Mesodermal cell (in vitro differentiated cells): Measurements from ENCODE around the gene MIAT. TPM values are rescaled to one million over a fixed set of nuclear protein-coding genes. Genes with fewer than 3 reads are reported as not detected.
"Not testable (repeated sequence)": the region's sequence is repeated elsewhere in the genome, so short reads cannot be mapped to it uniquely, and the experiment has no call there.

ENCODE experiments used
- H3K27ac ChIP-seq: 2 replicates; pipeline ENCODE4 v1.7.0; 2013; ENCODE audit warnings: mild to moderate bottlenecking, low read depth, low read length, moderate library complexity; ENCODE audit not compliant: severe bottlenecking
- H3K36me3 ChIP-seq: 2 replicates; pipeline ENCODE4 v1.7.1; 2013; ENCODE audit warnings: mild to moderate bottlenecking, low read length, moderate library complexity; ENCODE audit not compliant: control insufficient read depth, insufficient read depth
- H3K4me1 ChIP-seq: one replicate; pipeline ENCODE4 v1.7.1; 2013; ENCODE audit warnings: mild to moderate bottlenecking, low read length; ENCODE audit not compliant: insufficient read depth, control insufficient read depth, poor library complexity, severe bottlenecking
- H3K4me3 ChIP-seq: 2 replicates; pipeline ENCODE4 v1.7.0; 2013; ENCODE audit warnings: low read length, control low read depth, mild to moderate bottlenecking; ENCODE audit not compliant: insufficient read depth, poor library complexity, severe bottlenecking; ENCODE audit errors: extremely low read depth
- H3K9me3 ChIP-seq: 2 replicates; pipeline ENCODE4 v1.7.1; 2013; ENCODE audit warnings: mild to moderate bottlenecking, low read length, moderate library complexity; ENCODE audit not compliant: control insufficient read depth
- WGBS, 2 experiments: methylation state at CpG; one replicate each; pipeline ENCODE4 v1.1.5; 2013; ENCODE audit warnings: missing lambda C conversion rate in 2 of 2; ENCODE audit not compliant: insufficient coverage in 2 of 2; 5-methylcytosine and 5-hydroxymethylcytosine counted together
- polyA plus RNA-seq, 2 experiments: library from polyadenylated mRNA; stranded (reverse); fragments of 50-300 nt; gene quantifications; one replicate each; pipeline ENCODE4 v1.2.3, GENCODE V29; 2013

The MIAT gene
- polyA plus RNA-seq (2013, experiment 1 of 2) = 6.0 TPM
- polyA plus RNA-seq (2013, experiment 2 of 2) = 2.9 TPM

DNA sequence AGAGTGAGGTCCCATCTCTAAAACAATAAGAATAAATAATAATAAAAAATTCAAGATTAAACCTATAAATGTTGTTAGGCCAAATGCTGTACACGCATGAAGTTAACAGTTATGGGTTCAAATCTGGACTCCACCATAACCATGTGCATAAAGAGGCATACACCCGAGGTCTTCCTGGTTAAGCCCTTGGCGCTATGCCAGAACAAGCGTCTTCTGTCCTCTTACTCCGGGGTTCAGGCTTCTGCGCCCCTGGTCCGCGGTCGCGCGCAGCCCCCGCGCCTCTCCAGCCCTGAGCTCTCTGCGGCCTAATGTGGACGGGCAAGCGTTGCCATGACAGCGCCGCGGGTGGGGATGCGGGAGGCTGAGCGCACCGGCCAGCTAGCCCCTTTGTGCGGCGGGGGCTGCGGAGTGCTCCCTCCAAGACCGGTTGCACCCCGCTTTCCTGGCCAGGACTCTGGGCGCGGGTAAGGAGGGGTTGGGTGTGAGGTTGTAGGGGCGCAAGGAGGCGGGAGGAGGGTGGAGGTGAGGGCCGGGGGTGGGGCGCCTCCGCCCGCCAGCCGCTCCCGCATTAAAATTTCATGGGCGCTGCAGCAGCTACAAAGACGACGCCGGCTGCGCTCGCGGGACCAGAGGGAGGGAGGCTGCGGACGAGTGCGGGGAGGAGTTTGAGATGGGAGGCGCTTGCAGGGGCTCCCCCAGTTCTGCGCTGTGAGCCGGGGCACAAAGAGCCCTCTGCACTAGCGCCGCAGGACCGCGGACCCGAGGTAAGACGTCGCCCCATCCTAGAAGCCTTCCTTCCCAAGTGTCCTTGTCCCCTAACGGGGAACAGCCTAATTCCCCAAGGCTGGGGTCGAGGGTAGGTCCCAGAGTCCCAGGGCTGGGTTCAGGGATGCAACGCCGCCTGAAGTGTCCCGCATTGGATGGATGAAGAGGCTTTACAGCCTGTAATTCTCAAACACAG lies at the start of gene MIAT:
Gene MIAT, plus strand, starts transcription at position 698 of the 961 bp plus-strand sequence.
- peak within 1 kb of the TSS; percentile 30 for H3K4me3 ChIP-seq
- no peaks in the 10 kb centered on the region for H3K9me3 ChIP-seq
- H3K36me3 ChIP-seq = no peaks in the 10 kb centered on the region
- H3K27ac ChIP-seq = no peak within 1 kb of the TSS
- H3K4me1 ChIP-seq = peaks cover 4% of the 10 kb centered on the region
- 9 to 10% methylated on average over 34 to 54 of the region's 62 CpGs for WGBS, 2 experiments

DNA sequence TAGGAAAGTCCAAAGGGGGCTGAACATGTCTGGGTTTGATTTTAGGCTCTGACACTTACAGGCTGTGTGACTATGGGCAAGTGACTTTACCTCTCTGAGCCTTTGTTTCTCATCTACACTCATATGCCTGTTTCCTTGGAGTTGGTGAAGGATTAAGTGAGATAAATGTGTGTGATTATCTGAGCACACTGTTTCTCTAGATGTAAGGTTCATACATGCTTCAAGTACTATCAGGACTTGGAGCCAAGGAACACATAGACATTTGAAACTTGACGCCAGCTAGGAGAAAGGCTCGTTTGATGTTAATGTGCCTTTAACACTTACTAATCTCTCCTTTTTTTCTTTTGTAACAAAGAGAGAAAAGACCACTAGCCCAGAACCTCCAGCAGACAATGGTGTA lies 49.3 kb upstream of the MIAT start:
- H3K27ac ChIP-seq = no peak overlapping the region
- H3K4me1 ChIP-seq = no peaks in the 10 kb centered on the region
- H3K9me3 ChIP-seq = no peaks in the 10 kb centered on the region
- H3K36me3 ChIP-seq = no peaks in the 10 kb centered on the region
- WGBS, 2 experiments = 48% methylated on average over 2 of the region's 2 CpGs; no CpG with 5 or more reads in 1 of the 2 experiments
- no peak overlapping the region for H3K4me3 ChIP-seq

DNA sequence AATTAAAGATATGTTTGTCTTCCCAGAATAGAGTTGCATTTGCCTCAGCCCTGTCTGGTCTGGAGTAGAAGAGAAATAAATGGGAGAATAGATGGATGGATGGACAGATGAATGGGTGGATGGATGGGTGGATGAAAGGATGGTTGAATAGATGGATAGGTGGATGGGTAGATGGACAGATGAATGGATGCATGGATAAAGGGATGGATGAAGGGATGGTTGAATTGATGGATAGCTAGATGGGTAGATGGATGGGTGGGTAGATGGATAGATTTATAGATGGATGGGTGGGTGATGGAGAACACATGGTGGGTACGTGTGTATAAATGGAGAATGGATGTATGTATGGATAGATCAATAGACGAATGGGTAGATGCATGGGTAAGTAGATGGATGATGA lies 48.1 kb upstream of the MIAT start:
- H3K9me3 ChIP-seq = no peaks in the 10 kb centered on the region
- H3K36me3 ChIP-seq = no peaks in the 10 kb centered on the region
- WGBS, 2 experiments = 96 to 97% methylated on average over 2 of the region's 2 CpGs
- no peak overlapping the region for H3K27ac ChIP-seq
- H3K4me1 ChIP-seq = no peaks in the 10 kb centered on the region
- H3K4me3 ChIP-seq = no peak overlapping the region

- H3K4me3 ChIP-seq = no peak overlapping the region
- no peaks in the 10 kb centered on the region for H3K36me3 ChIP-seq
- H3K27ac ChIP-seq = no peak overlapping the region
- no peaks in the 10 kb centered on the region for H3K9me3 ChIP-seq
- H3K4me1 ChIP-seq = no peaks in the 10 kb centered on the region
- WGBS, 2 experiments = 78 to 82% methylated on average over 9 to 11 of the region's 12 CpGs
Measured at GRCh38 chr22:26610072-26610958, 47.1 kb upstream of the MIAT start.

DNA sequence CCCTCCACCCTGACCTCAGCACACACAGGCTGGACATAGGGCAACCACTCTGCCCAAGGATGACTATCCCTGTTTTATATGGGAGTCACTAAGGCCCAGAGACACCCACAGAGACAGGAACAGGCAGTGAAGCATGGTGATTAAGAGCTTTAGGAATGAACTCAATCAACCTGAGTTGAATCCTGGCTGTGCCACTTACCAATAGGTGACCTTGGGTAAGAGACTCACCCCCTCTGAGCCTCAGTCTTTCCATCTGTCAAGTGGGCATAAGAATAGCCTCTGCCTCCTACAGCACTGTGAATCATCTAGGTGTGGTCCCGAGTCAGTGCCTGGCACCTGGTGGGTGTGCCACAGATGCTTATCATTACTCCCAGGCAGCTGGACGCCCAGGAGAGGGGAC lies 46.4 kb upstream of the MIAT start:
- Histone ChIP-seq H3K36me3 (no peaks in the 10 kb centered on the region), H3K4me1 (peaks cover under 1% of the 10 kb centered on the region), H3K27ac (no peak overlapping the region), H3K9me3 (no peaks in the 10 kb centered on the region), H3K4me3 (no peak overlapping the region)
- WGBS, 2 experiments = 95 to 100% methylated on average over 1 to 2 of the region's 2 CpGs

- peaks cover 17% of the 10 kb centered on the region for H3K4me1 ChIP-seq
- 78 to 86% methylated on average over 4 of the region's 4 CpGs for WGBS, 2 experiments
- H3K4me3 ChIP-seq = no peak overlapping the region
- H3K9me3 ChIP-seq = no peaks in the 10 kb centered on the region
- H3K27ac ChIP-seq = no peak overlapping the region
- no peaks in the 10 kb centered on the region for H3K36me3 ChIP-seq
Measured at GRCh38 chr22:26612652-26613051, 44.7 kb upstream of the MIAT start.

GRCh38 chr22:26613753-26614152 lies 43.6 kb upstream of the MIAT start:
- not testable (repeated sequence) for H3K9me3 ChIP-seq, H3K27ac ChIP-seq, H3K36me3 ChIP-seq, H3K4me3 ChIP-seq
- peaks cover 22% of the 10 kb centered on the region for H3K4me1 ChIP-seq
- 12 to 18% methylated on average over 6 to 7 of the region's 10 CpGs for WGBS, 2 experiments

DNA sequence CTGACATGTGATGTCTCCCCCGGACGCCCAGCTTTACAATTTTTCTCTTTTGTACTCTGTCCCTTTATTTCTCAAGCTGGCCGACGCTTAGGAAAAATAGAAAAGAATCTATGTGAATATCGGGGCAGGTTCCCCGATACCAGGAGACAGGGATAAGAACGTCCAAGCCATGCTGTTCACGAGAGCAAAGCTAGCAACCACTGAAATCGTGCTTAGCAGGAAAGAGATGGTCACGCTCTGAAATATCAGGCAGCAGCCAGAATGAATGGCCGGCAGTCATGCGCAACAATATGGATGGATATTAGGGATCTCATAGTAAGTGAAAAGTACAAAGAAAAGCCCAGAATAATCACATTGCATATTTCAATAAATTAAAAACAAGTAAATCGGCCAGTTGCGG lies 43.1 kb upstream of the MIAT start:
- Histone ChIP-seq H3K4me3 (no peak overlapping the region), H3K27ac (no peak overlapping the region), H3K9me3 (no peaks in the 10 kb centered on the region), H3K36me3 (no peaks in the 10 kb centered on the region), H3K4me1 (peaks cover 22% of the 10 kb centered on the region)
- 33 to 35% methylated on average over 8 of the region's 14 CpGs for WGBS, 2 experiments

- no peak overlapping the region for H3K4me3 ChIP-seq
- WGBS, 2 experiments = 50 to 53% methylated on average over 2 of the region's 5 CpGs
- no peaks in the 10 kb centered on the region for H3K9me3 ChIP-seq
- peaks cover 22% of the 10 kb centered on the region for H3K4me1 ChIP-seq
- H3K27ac ChIP-seq = no peak overlapping the region
- no peaks in the 10 kb centered on the region for H3K36me3 ChIP-seq
Measured at GRCh38 chr22:26615149-26615548, 42.2 kb upstream of the MIAT start.

DNA sequence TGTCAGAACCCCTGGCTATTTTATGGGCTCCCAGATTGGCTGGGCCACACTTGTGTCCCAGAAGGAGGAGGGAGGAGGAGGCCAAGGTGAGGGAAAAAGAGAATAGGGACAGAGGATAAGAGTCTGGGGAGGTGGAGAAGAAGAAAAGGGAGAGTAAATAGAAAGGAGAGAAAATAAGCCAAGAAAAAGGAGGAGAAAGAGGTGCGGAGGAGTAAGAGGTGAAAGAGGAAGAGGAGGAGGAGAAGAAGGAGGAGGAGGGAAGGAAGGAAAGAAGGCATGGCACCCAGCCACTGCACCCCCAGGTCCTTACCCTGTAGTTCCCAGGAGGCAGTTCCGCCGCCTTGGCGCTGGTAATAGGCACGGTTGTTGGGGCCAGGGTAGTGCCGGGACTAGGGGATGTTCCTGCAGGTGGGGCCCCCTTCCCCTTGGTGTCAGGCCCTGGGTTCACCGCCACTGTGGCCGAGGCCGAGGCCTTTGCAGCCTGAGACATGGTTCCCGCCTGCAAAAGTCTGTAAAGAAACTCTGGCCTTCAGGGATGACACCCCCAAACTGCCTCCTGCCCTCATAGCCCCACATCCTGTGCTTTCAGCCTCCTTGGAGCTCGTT lies 41.5 kb upstream of the MIAT start:
- H3K9me3 ChIP-seq = no peaks in the 10 kb centered on the region
- no peak overlapping the region for H3K27ac ChIP-seq
- peaks cover 22% of the 10 kb centered on the region for H3K4me1 ChIP-seq
- H3K36me3 ChIP-seq = no peaks in the 10 kb centered on the region
- 87 to 91% methylated on average over 10 of the region's 11 CpGs for WGBS, 2 experiments
- no peak overlapping the region for H3K4me3 ChIP-seq
